SK-MEL-5 (cell line): ENCODE data around the gene CCR6. TPM values are rescaled to one million over a fixed set of nuclear protein-coding genes. Genes with fewer than 3 reads are reported as not detected.
"Not testable (repeated sequence)": the region's sequence is repeated elsewhere in the genome, so short reads cannot be mapped to it uniquely, and the experiment has no call there.

Experiments used
- DNase-seq: peaks from one replicate; pipeline ENCODE4 v3.0.0-alpha.2; 2016; ENCODE audit warnings: low read depth, low spot score
- in situ Hi-C: cut with HindIII; loops from 2 replicates; pipeline ENCODE4 v1.10.0; 2016; ENCODE audit warnings: low sequenced_read_pairs, high pct_unique_total_duplicates, low pct_unique_long_range_greater_than_20kb
- polyA plus RNA-seq, 2 experiments: library from polyadenylated mRNA; depleted of rRNA; stranded (reverse); fragments of >200 nt; gene quantifications; 2 replicates each; pipeline ENCODE4 v1.2.3, GENCODE V29; 2015
- total RNA-seq: library from RNA; depleted of rRNA; stranded (reverse); fragments of >200 nt; shearing (Covaris generic); gene quantifications from 2 replicates; pipeline ENCODE4 v1.2.3, GENCODE V29; 2014; rRNA removed

Gene CCR6
- total RNA-seq = not detected in 2 replicates
- not detected in 2 replicates for polyA plus RNA-seq (2015; cell fraction: cytosol; rRNA removed)
- polyA plus RNA-seq (2015; cell fraction: nucleus; rRNA removed) = not detected in 2 replicates

- in situ Hi-C loops = no loop called here
- DNase-seq = no peak
Measured at GRCh38 chr6:167122827-167123657, at the start of gene CCR6. Gene CCR6, plus strand, starts transcription at chr6:167123096. Its CDS starts 13,039 bp downstream, at chr6:167136135.

GRCh38 chr6:167073679-167074274, 49.1 kb upstream of the CCR6 start:
- in situ Hi-C loops = no loop called here
- DNase-seq = no peak

GRCh38 chr6:167077241-167077932, 45.5 kb upstream of the CCR6 start:
- DNase-seq = no peak
- in situ Hi-C loops = no loop called here

GRCh38 chr6:167078745-167079144, 44.2 kb upstream of the CCR6 start:
- in situ Hi-C loops = no loop called here
- DNase-seq = no peak

- in situ Hi-C loops = no loop called here
- no peak for DNase-seq
Measured at GRCh38 chr6:167079853-167080297, 43.0 kb upstream of the CCR6 start.

- no peak for DNase-seq
- in situ Hi-C loops = no loop called here
Measured at GRCh38 chr6:167087857-167088354, 35.0 kb upstream of the CCR6 start.

GRCh38 chr6:167088741-167089140, 34.2 kb upstream of the CCR6 start:
- DNase-seq, in situ Hi-C loops: not testable (repeated sequence)

GRCh38 chr6:167089243-167090142, 33.4 kb upstream of the CCR6 start:
- no peak for DNase-seq
- in situ Hi-C loops = no loop called here

- DNase-seq = no peak
- in situ Hi-C loops = no loop called here
Measured at GRCh38 chr6:167090171-167090570, 32.7 kb upstream of the CCR6 start.

- in situ Hi-C loops = no loop called here
- no peak for DNase-seq
Measured at GRCh38 chr6:167091026-167091804, 31.7 kb upstream of the CCR6 start.

- no peak for DNase-seq
- in situ Hi-C loops = no loop called here
Measured at GRCh38 chr6:167091805-167092107, 31.1 kb upstream of the CCR6 start.

GRCh38 chr6:167092672-167093339, 30.1 kb upstream of the CCR6 start:
- no peak for DNase-seq
- in situ Hi-C loops = no loop called here

- in situ Hi-C loops = no loop called here
- no peak for DNase-seq
Measured at GRCh38 chr6:167093406-167093921, 29.4 kb upstream of the CCR6 start.

- DNase-seq = no peak
- in situ Hi-C loops = no loop called here
Measured at GRCh38 chr6:167093922-167094432, 28.9 kb upstream of the CCR6 start.

GRCh38 chr6:167094436-167094819, 28.5 kb upstream of the CCR6 start:
- in situ Hi-C loops = no loop called here
- DNase-seq = no peak
